Spleen (tissue), 11 donors: ENCODE measurements around the gene ARHGAP10. TPM values are rescaled to one million over a fixed set of nuclear protein-coding genes. Genes with fewer than 3 reads are reported as not detected.

Experiments
- DNase-seq: peaks from one replicate; pipeline ENCODE4 v3.0.0-alpha.2; 2020
- H3K27ac ChIP-seq, 8 donors: fragments of 200-600 bp; sonication (generic) in 7 of 8; 1 replicate in 4 of 8; 2 replicates in 4 of 8; pipeline versions ENCODE4 v1.5.0 to v1.8.0; 2016 to 2021; ENCODE audit warnings: inconsistent platforms in 4 of 8, mild to moderate bottlenecking in 4 of 8, moderate library complexity in 1 of 8
- H3K27me3 ChIP-seq, 7 donors: fragments of 200-600 bp; sonication (generic) in 6 of 7; replicated peaks in 1 of 7; 1 replicate in 4 of 7; 2 replicates in 3 of 7; pipeline versions ENCODE4 v1.5.0 to v1.8.0; 2016 to 2021; ENCODE audit warnings: inconsistent platforms in 3 of 7, mild to moderate bottlenecking in 1 of 7
- H3K36me3 ChIP-seq, 6 donors: fragments of 200-600 bp; sonication (generic) in 5 of 6; 1 replicate in 4 of 6; 2 replicates in 2 of 6; pipeline versions ENCODE4 v1.5.0 to v1.8.0; 2016 to 2021; ENCODE audit warnings: inconsistent platforms in 2 of 6
- H3K4me1 ChIP-seq, 6 donors: fragments of 200-600 bp; sonication (generic) in 5 of 6; 1 replicate in 3 of 6; 2 replicates in 3 of 6; pipeline versions ENCODE4 v1.5.0 to v1.8.0; 2016 to 2021; ENCODE audit warnings: inconsistent platforms in 3 of 6
- H3K4me3 ChIP-seq, 8 donors: fragments of 200-600 bp; sonication (generic) in 7 of 8; 1 replicate in 4 of 8; 2 replicates in 4 of 8; pipeline versions ENCODE4 v1.5.0 to v1.8.0; 2016 to 2021; ENCODE audit warnings: inconsistent platforms in 4 of 8, mild to moderate bottlenecking in 4 of 8, moderate library complexity in 2 of 8
- H3K9me3 ChIP-seq, 8 donors: fragments of 200-600 bp; sonication (generic) in 7 of 8; 1 replicate in 4 of 8; 2 replicates in 4 of 8; pipeline versions ENCODE4 v1.5.0 to v1.8.0; 2016 to 2021; ENCODE audit warnings: inconsistent platforms in 4 of 8
- CTCF ChIP-seq, 11 experiments: fragments of 200-600 bp in 7 of 11; fragments of 450-650 bp in 4 of 11; sonication (generic) in 4 of 11; IDR thresholded peaks in 8 of 11; conservative IDR thresholded peaks in 3 of 11; 1 replicate in 7 of 11; 2 replicates in 4 of 11; pipeline versions ENCODE4 v1.4.0 to v1.8.0; 2016 to 2021; ENCODE audit warnings: antibody characterized with exemption in 11 of 11, inconsistent platforms in 4 of 11, mild to moderate bottlenecking in 1 of 11
- POLR2A ChIP-seq, 3 donors: fragments of 450-650 bp; IDR thresholded peaks; one replicate each; pipeline ENCODE4 v1.5.1; 2017; ENCODE audit warnings: antibody characterized with exemption in 3 of 3, mild to moderate bottlenecking in 1 of 3
- POLR2AphosphoS5 ChIP-seq, 3 donors: sonication (generic); formaldehyde crosslinking; IDR thresholded peaks; one replicate each; pipeline ENCODE4 v1.5.1; 2017; ENCODE audit warnings: antibody characterized with exemption in 3 of 3
- WGBS, 5 donors: extraction: QIAGEN DNeasy Blood & Tissue Kit in 3 of 5; methylation state at CpG; one replicate each; pipeline versions ENCODE4 v1.1.5 to v1.1.7; 2013 to 2018; 5-methylcytosine and 5-hydroxymethylcytosine counted together
- intact Hi-C: fragments of 100-400 bp; cut with DNase I; formaldehyde crosslinking; loops from one replicate; pipeline ENCODE4 v1.15.0; 2023; ENCODE audit warnings: low total_unique reads
- polyA plus RNA-seq, 3 donors: library from polyadenylated mRNA; stranded (reverse); fragments of 200-250 nt; gene quantifications; one replicate each; pipeline ENCODE4 v1.2.1, GENCODE V29; 2013
- total RNA-seq, 7 donors: library from RNA; depleted of rRNA in 3 of 7; stranded (reverse); fragments of >200 nt in 3 of 7; fragmentation: NEBNext Ultra II Directional in 4 of 7; extraction: Animal tissue kit (Norgen Biotek cat#: 25700) in 4 of 7; gene quantifications; one replicate each; pipeline versions ENCODE4 v1.1.0 to v1.2.1, GENCODE V29; 2016 to 2021
- donor health status: healthy with polysubstance abuse.
- donor health status: DM: no; HTN: no; CAD: no; lungs with moderate emphysema.
- donor health status: DM: no; HTN: no; CAD: no.
- donor health status: Bipolar disorder and iron deficiency.
- donor health status: healthy.
- donor health status: DM: no; HTN: no; CAD: no.
- donor health status: DM: yes; HTN: yes; CAD: no.

Gene ARHGAP10
- total and polyA plus RNA-seq, 10 donors: 4.0 to 35.5 (median 13.3) TPM

GRCh38 chr4:148055844-148056243, 324.0 kb downstream of the ARHGAP10 start:
- H3K4me3 ChIP-seq: no peak overlapping the region
- H3K27ac ChIP-seq: peak overlapping the region in 1 of 8 donors; percentile 10
- no peaks in the 10 kb centered on the region for H3K9me3 ChIP-seq
- H3K36me3 ChIP-seq: no peaks in the 10 kb centered on the region
- WGBS, 5 donors: 83 to 98% (median 93%) methylated on average over 6 of the region's 6 CpGs
- H3K4me1 ChIP-seq: peaks cover 6 to 85% (median 38%) of the 10 kb centered on the region in 6 donors
- H3K27me3 ChIP-seq: no peaks in the 10 kb centered on the region
- no peak for DNase-seq
- intact Hi-C loops: loop anchor here (5.0 kb wide), 1 partner anchor 1206 kb away; no protein-coding TSS in a partner anchor
- no peak for TF ChIP-seq CTCF (IDR thresholded peaks at IDR 0.05 in 8 of 11, conservative IDR thresholded peaks at IDR 0.05 in 3 of 11)
- no peak for TF ChIP-seq POLR2A (IDR thresholded peaks at IDR 0.05)
- no peak for TF ChIP-seq POLR2AphosphoS5 (IDR thresholded peaks at IDR 0.05)

- TF ChIP-seq POLR2A (IDR thresholded peaks at IDR 0.05): no peak
- TF ChIP-seq CTCF (IDR thresholded peaks at IDR 0.05 in 8 of 11, conservative IDR thresholded peaks at IDR 0.05 in 3 of 11): peak in 9 of 11 experiments; percentile 35 to 67 (median 57)
- TF ChIP-seq POLR2AphosphoS5 (IDR thresholded peaks at IDR 0.05): peak in 1 of 3 donors; percentile 60
- intact Hi-C loops: loop anchor here (5.0 kb wide), 1 partner anchor 1205 kb away; no protein-coding TSS in a partner anchor
- H3K9me3 ChIP-seq: no peaks in the 10 kb centered on the region
- no peaks in the 10 kb centered on the region for H3K27me3 ChIP-seq
- H3K27ac ChIP-seq: no peak overlapping the region
- H3K4me3 ChIP-seq: peak overlapping the region in 1 of 8 donors; percentile 5
- peaks cover 6 to 83% (median 38%) of the 10 kb centered on the region in 6 donors for H3K4me1 ChIP-seq
- WGBS, 5 donors: 25 to 46% (median 34%) methylated on average over 6 of the region's 6 CpGs
- no peaks in the 10 kb centered on the region for H3K36me3 ChIP-seq
- DNase-seq: peak; percentile 87
These were observed 325.0 kb downstream of the ARHGAP10 start for GRCh38 chr4:148056879-148057278.

GRCh38 chr4:148057516-148057915, 325.6 kb downstream of the ARHGAP10 start:
- DNase-seq: no peak
- H3K27ac ChIP-seq: peak overlapping the region in 1 of 8 donors; percentile 15
- H3K4me3 ChIP-seq: peak overlapping the region in 1 of 8 donors; percentile 5
- intact Hi-C loops: loop anchor here (5.0 kb wide), 1 partner anchor 1205 kb away; no protein-coding TSS in a partner anchor
- no peaks in the 10 kb centered on the region for H3K9me3 ChIP-seq
- H3K4me1 ChIP-seq: peaks cover 6 to 78% (median 35%) of the 10 kb centered on the region in 6 donors
- H3K27me3 ChIP-seq: no peaks in the 10 kb centered on the region
- WGBS, 5 donors: 75 to 84% (median 80%) methylated on average over 2 to 5 of the region's 5 CpGs
- TF ChIP-seq CTCF (IDR thresholded peaks at IDR 0.05 in 8 of 11, conservative IDR thresholded peaks at IDR 0.05 in 3 of 11): no peak
- no peak for TF ChIP-seq POLR2AphosphoS5 (IDR thresholded peaks at IDR 0.05)
- no peak for TF ChIP-seq POLR2A (IDR thresholded peaks at IDR 0.05)
- no peaks in the 10 kb centered on the region for H3K36me3 ChIP-seq

- 87 to 93% (median 90%) methylated on average over 14 of the region's 14 CpGs for WGBS, 5 donors
- no peaks in the 10 kb centered on the region for H3K9me3 ChIP-seq
- peak overlapping the region in 1 of 8 donors; percentile 15 for H3K27ac ChIP-seq
- DNase-seq: no peak
- intact Hi-C loops: loop anchor here (5.0 kb wide), 1 partner anchor 1204 kb away; no protein-coding TSS in a partner anchor
- no peaks in the 10 kb centered on the region for H3K36me3 ChIP-seq
- no peak overlapping the region for H3K4me3 ChIP-seq
- peaks cover 6 to 71% (median 32%) of the 10 kb centered on the region in 6 donors for H3K4me1 ChIP-seq
- TF ChIP-seq POLR2AphosphoS5 (IDR thresholded peaks at IDR 0.05) (no peak), CTCF (IDR thresholded peaks at IDR 0.05 in 8 of 11, conservative IDR thresholded peaks at IDR 0.05 in 3 of 11) (no peak), POLR2A (IDR thresholded peaks at IDR 0.05) (no peak)
- H3K27me3 ChIP-seq: no peaks in the 10 kb centered on the region
These were observed 326.3 kb downstream of the ARHGAP10 start for GRCh38 chr4:148057984-148058859.
